ENCODE results near the gene STK11.

Gene STK11

GRCh38 chr19:1240925-1241324 lies 35.3 kb downstream of the STK11 start:
- 76% methylated on average over 15 of the region's 15 CpGs for WGBS (ENCODE audit: insufficient coverage)

DNA sequence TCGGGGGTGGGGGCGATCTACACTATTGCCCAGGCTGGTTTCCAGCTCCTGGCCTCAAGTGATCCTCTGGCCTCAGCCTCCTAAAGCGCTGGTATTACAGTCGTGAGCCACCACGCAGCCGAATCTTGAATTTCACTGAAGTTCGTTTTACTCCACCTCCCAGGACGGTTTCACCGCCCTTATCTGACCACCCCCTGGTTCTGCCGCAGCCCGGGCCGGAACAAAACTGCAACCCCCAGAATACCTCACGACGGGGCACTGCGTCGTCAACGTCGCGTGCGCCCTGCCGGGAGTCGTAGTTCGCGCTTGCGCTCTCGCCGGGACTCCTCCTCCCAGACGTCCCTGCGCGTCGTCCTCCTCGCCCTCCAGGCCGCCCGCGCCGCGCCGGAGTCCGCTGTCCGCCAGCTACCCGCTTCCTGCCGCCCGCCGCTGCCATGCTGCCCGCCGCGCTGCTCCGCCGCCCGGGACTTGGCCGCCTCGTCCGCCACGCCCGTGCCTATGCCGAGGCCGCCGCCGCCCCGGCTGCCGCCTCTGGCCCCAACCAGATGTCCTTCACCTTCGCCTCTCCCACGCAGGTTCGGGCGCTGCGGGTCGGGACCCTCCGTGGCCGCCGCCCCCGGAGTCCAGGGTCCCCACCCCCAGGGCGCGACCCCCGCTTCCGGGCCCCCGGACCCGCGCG lies 36.0 kb downstream of the STK11 start, which contains the start of gene ATP5F1D:
Gene ATP5F1D (plus strand): TSS at position 335 of the 679 bp plus-strand sequence. CDS start 100 bp downstream, at position 435.
- peak; percentile 91 to 93 (median 92) for DNase-seq
- ChIA-PET CTCF (interaction anchor here (0.7 to 3.1 kb wide), 10 partner anchors 20 to 214 kb away, joined by 3 to 12 read pairs (median 5); no protein-coding TSS in a partner anchor), POLR2A (interaction anchor here (0.9 to 1.6 kb wide), 2 partner anchors 18 to 28 kb away, joined by 3 to 4 read pairs; partner anchors contain the start of gene CIRBP)
- Histone ChIP-seq H3K27ac (ENCODE audit: insufficient read depth in 1 of 2, low read depth in 1 of 2, low read length in 2 of 2, poor library complexity in 1 of 2, severe bottlenecking in 2 of 2) (peak within 1 kb of the TSS in 1 of 2 experiments; percentile 79), H3K4me1 (ENCODE audit: control extremely low read depth in 1 of 4, control insufficient read depth in 4 of 4, insufficient read depth in 4 of 4, low read length in 3 of 4) (peaks cover 0 to 74% (median 66%) of the 10 kb centered on the region in 4 experiments), H3K27me3 (replicated peaks in 2 of 5; ENCODE audit: control insufficient read depth in 4 of 5, insufficient read depth in 5 of 5, low read length in 4 of 5) (peaks cover 0 to 19% (median 2%) of the 10 kb centered on the region in 5 experiments), H3K4me3 (ENCODE audit: control insufficient read depth in 1 of 7, extremely low read depth in 1 of 7, insufficient read depth in 4 of 7, low read depth in 2 of 7, low read length in 6 of 7) (peak within 1 kb of the TSS; percentile 68 to 92 (median 79)), H3K9me3 (ENCODE audit: control extremely low read depth in 1 of 5, control insufficient read depth in 4 of 5, insufficient read depth in 2 of 5, low read depth in 1 of 5, low read length in 4 of 5) (no peaks in the 10 kb centered on the region), H3K36me3 (ENCODE audit: control insufficient read depth in 4 of 4, insufficient read depth in 4 of 4, low read length in 3 of 4) (peaks cover 0 to 19% (median 0%) of the 10 kb centered on the region in 4 experiments)
- 0% methylated on average over 55 of the region's 79 CpGs for WGBS (ENCODE audit: insufficient coverage)

More at GRCh38 chr19:1240925-1241324, 35.3 kb downstream of the STK11 start:
- Histone ChIP-seq H3K9me3 (ENCODE audit: control extremely low read depth in 1 of 5, control insufficient read depth in 4 of 5, insufficient read depth in 2 of 5, low read depth in 1 of 5, low read length in 4 of 5) (no peaks in the 10 kb centered on the region), H3K36me3 (ENCODE audit: control insufficient read depth in 4 of 4, insufficient read depth in 4 of 4, low read length in 3 of 4) (peaks cover 0 to 19% (median 0%) of the 10 kb centered on the region in 4 experiments), H3K4me1 (ENCODE audit: control extremely low read depth in 1 of 4, control insufficient read depth in 4 of 4, insufficient read depth in 4 of 4, low read length in 3 of 4) (peaks cover 0 to 73% (median 66%) of the 10 kb centered on the region in 4 experiments), H3K27me3 (replicated peaks in 2 of 5; ENCODE audit: control insufficient read depth in 4 of 5, insufficient read depth in 5 of 5, low read length in 4 of 5) (peaks cover 0 to 25% (median 2%) of the 10 kb centered on the region in 5 experiments), H3K27ac (ENCODE audit: insufficient read depth in 1 of 2, low read depth in 1 of 2, low read length in 2 of 2, poor library complexity in 1 of 2, severe bottlenecking in 2 of 2) (peak overlapping the region in 1 of 2 experiments; percentile 34), H3K4me3 (ENCODE audit: control insufficient read depth in 1 of 7, extremely low read depth in 1 of 7, insufficient read depth in 4 of 7, low read depth in 2 of 7, low read length in 6 of 7) (peak overlapping the region in 5 of 7 experiments; percentile 71 to 92 (median 79))
- CTCF ChIA-PET = interaction anchor here (0.7 to 3.1 kb wide), 10 partner anchors 19 to 213 kb away, joined by 3 to 12 read pairs (median 5); no protein-coding TSS in a partner anchor
- POLR2A ChIA-PET = interaction anchor here (0.9 to 1.6 kb wide), 2 partner anchors 18 to 28 kb away, joined by 3 to 4 read pairs; partner anchors contain the start of gene CIRBP
- no peak for DNase-seq

GRCh38 chr19:1243768-1244692 lies 38.5 kb downstream of the STK11 start:
- Histone ChIP-seq H3K4me3 (ENCODE audit: control insufficient read depth in 1 of 7, extremely low read depth in 1 of 7, insufficient read depth in 4 of 7, low read depth in 2 of 7, low read length in 6 of 7) (peak overlapping the region in 2 of 7 experiments; percentile 30 to 32), H3K27me3 (replicated peaks in 2 of 5; ENCODE audit: control insufficient read depth in 4 of 5, insufficient read depth in 5 of 5, low read length in 4 of 5) (no peaks in the 10 kb centered on the region), H3K9me3 (ENCODE audit: control extremely low read depth in 1 of 5, control insufficient read depth in 4 of 5, insufficient read depth in 2 of 5, low read depth in 1 of 5, low read length in 4 of 5) (no peaks in the 10 kb centered on the region), H3K36me3 (ENCODE audit: control insufficient read depth in 4 of 4, insufficient read depth in 4 of 4, low read length in 3 of 4) (peaks cover 0 to 19% (median 0%) of the 10 kb centered on the region in 4 experiments), H3K4me1 (ENCODE audit: control extremely low read depth in 1 of 4, control insufficient read depth in 4 of 4, insufficient read depth in 4 of 4, low read length in 3 of 4) (peaks cover 0 to 68% (median 59%) of the 10 kb centered on the region in 4 experiments), H3K27ac (ENCODE audit: insufficient read depth in 1 of 2, low read depth in 1 of 2, low read length in 2 of 2, poor library complexity in 1 of 2, severe bottlenecking in 2 of 2) (peak overlapping the region in 1 of 2 experiments; percentile 52)
- POLR2A ChIA-PET = interaction anchor here (1.0 to 4.2 kb wide), 7 partner anchors 9 to 29 kb away, joined by 3 to 70 read pairs (median 9); partner anchors contain the start of gene CIRBP
- 62% methylated on average over 33 of the region's 33 CpGs for WGBS (ENCODE audit: insufficient coverage)
- DNase-seq = peak; percentile 85 to 91 (median 89)
- CTCF ChIA-PET = interaction anchor here (0.5 to 5.3 kb wide), 23 partner anchors 17 to 384 kb away, joined by 3 to 268 read pairs (median 4); partner anchors contain the start of genes CFD, CIRBP and FAM174C

DNA sequence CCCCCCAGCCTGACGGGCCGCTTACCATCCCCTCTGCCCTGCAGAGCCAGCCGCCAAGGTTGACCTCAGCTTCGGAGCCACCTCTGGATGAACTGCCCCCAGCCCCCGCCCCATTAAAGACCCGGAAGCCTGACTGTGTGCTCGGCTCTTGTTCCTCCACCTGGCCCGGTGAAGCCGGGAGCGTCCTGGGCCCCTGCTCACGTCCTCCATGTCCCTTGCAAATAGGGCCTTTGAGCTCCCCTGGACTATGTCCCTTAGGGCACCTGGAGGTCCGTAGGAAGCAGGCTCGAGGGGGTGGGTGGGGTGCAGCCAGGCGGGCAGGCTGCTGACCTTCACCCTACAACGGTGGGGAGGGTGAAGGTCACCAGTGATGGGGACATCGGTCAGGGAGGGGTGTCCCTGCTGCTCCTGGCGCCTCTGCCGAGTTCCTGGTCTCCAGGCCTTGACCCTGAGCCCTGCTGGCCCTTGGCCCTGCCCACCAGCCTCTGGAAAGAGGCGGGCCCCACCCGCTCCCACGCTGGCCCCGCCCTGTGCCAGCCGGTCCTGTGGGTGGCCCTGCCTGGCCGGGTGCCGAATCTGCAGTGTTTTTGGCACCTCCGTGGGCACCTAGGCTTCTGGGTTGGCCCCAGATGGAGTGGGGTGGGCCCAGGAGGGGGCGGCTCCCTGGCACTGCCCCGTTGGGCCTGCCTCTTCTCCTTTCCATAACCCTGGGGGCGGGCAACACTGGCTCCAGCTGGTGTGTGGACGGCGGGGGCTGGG lies 39.3 kb downstream of the STK11 start:
- Histone ChIP-seq H3K36me3 (ENCODE audit: control insufficient read depth in 4 of 4, insufficient read depth in 4 of 4, low read length in 3 of 4) (peaks cover 0 to 19% (median 0%) of the 10 kb centered on the region in 4 experiments), H3K4me1 (ENCODE audit: control extremely low read depth in 1 of 4, control insufficient read depth in 4 of 4, insufficient read depth in 4 of 4, low read length in 3 of 4) (peaks cover 0 to 63% (median 56%) of the 10 kb centered on the region in 4 experiments), H3K9me3 (ENCODE audit: control extremely low read depth in 1 of 5, control insufficient read depth in 4 of 5, insufficient read depth in 2 of 5, low read depth in 1 of 5, low read length in 4 of 5) (no peaks in the 10 kb centered on the region), H3K27ac (ENCODE audit: insufficient read depth in 1 of 2, low read depth in 1 of 2, low read length in 2 of 2, poor library complexity in 1 of 2, severe bottlenecking in 2 of 2) (peak overlapping the region in 1 of 2 experiments; percentile 52), H3K4me3 (ENCODE audit: control insufficient read depth in 1 of 7, extremely low read depth in 1 of 7, insufficient read depth in 4 of 7, low read depth in 2 of 7, low read length in 6 of 7) (peak overlapping the region in 3 of 7 experiments; percentile 30 to 36 (median 32)), H3K27me3 (replicated peaks in 2 of 5; ENCODE audit: control insufficient read depth in 4 of 5, insufficient read depth in 5 of 5, low read length in 4 of 5) (no peaks in the 10 kb centered on the region)
- ChIA-PET CTCF (interaction anchor here (0.5 to 5.3 kb wide), 19 partner anchors 16 to 208 kb away, joined by 3 to 268 read pairs (median 4); partner anchors contain the start of genes CIRBP and FAM174C), POLR2A (interaction anchor here (1.0 to 4.2 kb wide), 7 partner anchors 8 to 28 kb away, joined by 3 to 70 read pairs (median 9); partner anchors contain the start of gene CIRBP)
- no peak for DNase-seq
- WGBS (ENCODE audit: insufficient coverage) = 41% methylated on average over 17 of the region's 31 CpGs

GRCh38 chr19:1245494-1246264 lies 40.1 kb downstream of the STK11 start:
- ChIA-PET CTCF (interaction anchor here (1.5 to 5.3 kb wide), 2 partner anchors 15 to 209 kb away, joined by 3 to 268 read pairs; partner anchors contain the start of gene CIRBP), POLR2A (interaction anchor here (4.0 to 4.2 kb wide), 2 partner anchors 21 to 23 kb away, joined by 32 to 70 read pairs; partner anchors contain the start of gene CIRBP)
- no peak for DNase-seq
- Histone ChIP-seq H3K27me3 (replicated peaks in 2 of 5; ENCODE audit: control insufficient read depth in 4 of 5, insufficient read depth in 5 of 5, low read length in 4 of 5) (no peaks in the 10 kb centered on the region), H3K4me1 (ENCODE audit: control extremely low read depth in 1 of 4, control insufficient read depth in 4 of 4, insufficient read depth in 4 of 4, low read length in 3 of 4) (peaks cover 0 to 58% (median 50%) of the 10 kb centered on the region in 4 experiments), H3K9me3 (ENCODE audit: control extremely low read depth in 1 of 5, control insufficient read depth in 4 of 5, insufficient read depth in 2 of 5, low read depth in 1 of 5, low read length in 4 of 5) (no peaks in the 10 kb centered on the region), H3K36me3 (ENCODE audit: control insufficient read depth in 4 of 4, insufficient read depth in 4 of 4, low read length in 3 of 4) (peaks cover 0 to 19% (median 0%) of the 10 kb centered on the region in 4 experiments), H3K4me3 (ENCODE audit: control insufficient read depth in 1 of 7, extremely low read depth in 1 of 7, insufficient read depth in 4 of 7, low read depth in 2 of 7, low read length in 6 of 7) (no peak overlapping the region), H3K27ac (ENCODE audit: insufficient read depth in 1 of 2, low read depth in 1 of 2, low read length in 2 of 2, poor library complexity in 1 of 2, severe bottlenecking in 2 of 2) (no peak overlapping the region)
- 88% methylated on average over 19 of the region's 26 CpGs for WGBS (ENCODE audit: insufficient coverage)
